Fibroblast of the conjunctiva (primary cell): ENCODE measurements around the gene CDC37L1.
"Not testable (repeated sequence)": the region's sequence is repeated elsewhere in the genome, so short reads cannot be mapped to it uniquely, and the experiment has no call there.

Experiments
- DNase-seq: peaks from one replicate; pipeline ENCODE4 v3.0.0-alpha.2; 2010; ENCODE audit warnings: low read depth

Gene CDC37L1

GRCh38 chr9:4754530-4754929, 75.2 kb downstream of the CDC37L1 start:
- DNase-seq: not testable (repeated sequence)

GRCh38 chr9:4755026-4755609, 75.7 kb downstream of the CDC37L1 start:
- DNase-seq: no peak

- DNase-seq: no peak
These were observed 77.1 kb downstream of the CDC37L1 start for GRCh38 chr9:4756420-4756819.
